Astrocyte (in vitro differentiated cells and primary cell): Measurements from ENCODE around the gene LRRC8D. TPM values are rescaled to one million over a fixed set of nuclear protein-coding genes. Genes with fewer than 3 reads are reported as not detected.

Experiments used
- DNase-seq: peaks from one replicate; pipeline ENCODE4 v3.0.0-alpha.2; 2010; ENCODE audit warnings: low read depth
- FAIRE-seq: peaks from 2 replicates; lab custom pipeline; 2011; peaks lifted over from hg19 to GRCh38; lab: Jason Lieb, UNC
- H2AFZ ChIP-seq: 2 replicates; pipeline ENCODE4 v1.6.0; 2012; ENCODE audit warnings: low read depth, low read length, inconsistent platforms
- H3K27ac ChIP-seq: 2 replicates; pipeline ENCODE4 v1.5.1; 2011; ENCODE audit warnings: low read depth, low read length, inconsistent platforms
- H3K27me3 ChIP-seq: 2 replicates; pipeline ENCODE4 v1.6.0; 2011; ENCODE audit warnings: low read length, inconsistent platforms; ENCODE audit not compliant: insufficient read depth
- H3K36me3 ChIP-seq: 2 replicates; pipeline ENCODE4 v1.5.1; 2011; ENCODE audit warnings: low read length, inconsistent platforms; ENCODE audit not compliant: insufficient read depth
- H3K4me1 ChIP-seq: 2 replicates; pipeline ENCODE4 v1.5.1; 2011; ENCODE audit warnings: low read length, inconsistent platforms; ENCODE audit not compliant: insufficient read depth
- H3K4me2 ChIP-seq: 2 replicates; pipeline ENCODE4 v1.6.0; 2012; ENCODE audit warnings: low read length, inconsistent platforms
- H3K4me3 ChIP-seq: 2 replicates; pipeline ENCODE4 v1.5.1; 2011; ENCODE audit warnings: low read depth, mild to moderate bottlenecking, low read length, inconsistent platforms; ENCODE audit not compliant: insufficient read depth
- H3K79me2 ChIP-seq: 2 replicates; pipeline ENCODE4 v1.6.0; 2012; ENCODE audit warnings: mild to moderate bottlenecking, low read length, inconsistent platforms; ENCODE audit not compliant: insufficient read depth
- H3K9ac ChIP-seq: 2 replicates; pipeline ENCODE4 v1.6.0; 2012; ENCODE audit warnings: mild to moderate bottlenecking, low read length, inconsistent platforms
- H3K9me3 ChIP-seq: 2 replicates; pipeline ENCODE4 v1.5.1; 2012; ENCODE audit warnings: low read depth, mild to moderate bottlenecking, low read length, inconsistent platforms; ENCODE audit not compliant: insufficient read depth
- H4K20me1 ChIP-seq: 2 replicates; pipeline ENCODE4 v1.6.0; 2012; ENCODE audit warnings: low read length, inconsistent platforms; ENCODE audit not compliant: insufficient read depth
- H3K27ac Mint-ChIP-seq: one replicate; pipeline ENCODE4 v1.8.0; 2021; ENCODE audit warnings: mild to moderate bottlenecking, mixed read lengths; ENCODE audit not compliant: unreplicated experiment
- H3K27me3 Mint-ChIP-seq: one replicate; pipeline ENCODE4 v1.8.0; 2021; ENCODE audit warnings: low read depth, mixed read lengths; ENCODE audit not compliant: unreplicated experiment
- H3K36me3 Mint-ChIP-seq: one replicate; pipeline ENCODE4 v1.8.0; 2021; ENCODE audit warnings: low read depth, mixed read lengths; ENCODE audit not compliant: unreplicated experiment
- H3K4me1 Mint-ChIP-seq: one replicate; pipeline ENCODE4 v1.8.0; 2021; ENCODE audit warnings: low read depth, mixed read lengths; ENCODE audit not compliant: unreplicated experiment
- H3K4me3 Mint-ChIP-seq: one replicate; pipeline ENCODE4 v1.8.0; 2021; ENCODE audit warnings: mild to moderate bottlenecking, moderate library complexity, mixed read lengths; ENCODE audit not compliant: unreplicated experiment
- H3K9me3 Mint-ChIP-seq: one replicate; pipeline ENCODE4 v1.8.0; 2021; ENCODE audit warnings: mild to moderate bottlenecking, mixed read lengths; ENCODE audit not compliant: unreplicated experiment
- EZH2 ChIP-seq: IDR thresholded peaks from 2 replicates; pipeline ENCODE4 v1.6.1; 2012; ENCODE audit warnings: mild to moderate bottlenecking, low read length, inconsistent platforms; ENCODE audit not compliant: insufficient read depth
- total RNA-seq: library from RNA; stranded (reverse); gene quantifications from 2 replicates; pipeline ENCODE4 v1.2.1, GENCODE V29; 2021
- TF ChIP-seq, protein P1 (sequence below): IDR thresholded peaks from 2 replicates; pipeline ENCODE4 v1.5.1; 2011; ENCODE audit warnings: low read depth, mild to moderate bottlenecking, inconsistent platforms, low read length, moderate library complexity; ENCODE audit not compliant: insufficient read depth

Gene LRRC8D
- total RNA-seq, 1 donor from 2014 or later: 36.9 TPM

DNA sequence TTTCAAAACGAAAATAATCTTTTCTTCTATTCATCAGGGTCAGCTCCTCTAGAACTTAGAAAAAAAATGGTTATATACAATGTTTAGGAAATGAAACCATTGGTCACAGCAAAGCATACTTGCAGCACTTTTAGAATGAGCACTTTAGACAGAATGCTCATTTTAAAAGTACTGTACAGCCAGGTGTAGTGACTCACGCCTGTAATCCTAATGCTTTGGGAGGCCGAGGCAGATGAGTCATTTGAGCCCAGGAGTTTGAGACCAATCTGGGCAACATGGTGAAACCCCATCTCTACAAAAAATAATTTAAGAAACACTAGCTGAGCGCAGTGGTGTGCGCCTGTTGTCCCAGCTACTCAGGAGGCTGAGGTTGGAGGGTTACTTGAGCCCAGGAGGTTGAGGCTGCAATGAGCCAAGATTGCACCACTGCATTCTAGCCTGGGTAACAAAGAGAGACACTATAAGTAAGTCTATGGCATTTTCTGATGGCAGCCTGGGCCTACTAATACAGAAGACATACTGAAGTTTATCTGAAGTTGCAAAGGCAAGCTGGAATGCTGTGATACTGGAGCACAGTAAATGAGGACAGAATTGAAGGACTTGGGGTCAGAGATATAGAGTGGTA, 125.1 kb downstream of the LRRC8D start:
- peak; percentile 67 for DNase-seq
- H3K9me3 Mint-ChIP-seq: no peaks in the 10 kb centered on the region
- FAIRE-seq: no peak
- peaks cover 12% of the 10 kb centered on the region for H3K4me1 Mint-ChIP-seq
- Histone ChIP-seq H3K4me1 (no peaks in the 10 kb centered on the region), H3K9me3 (no peaks in the 10 kb centered on the region), H3K4me2 (no peak overlapping the region), H3K27ac (no peak overlapping the region), H3K36me3 (no peaks in the 10 kb centered on the region), H3K4me3 (no peak overlapping the region), H4K20me1 (no peaks in the 10 kb centered on the region), H3K9ac (no peak overlapping the region), H3K79me2 (no peaks in the 10 kb centered on the region), H3K27me3 (no peaks in the 10 kb centered on the region), H2AFZ (no peak overlapping the region)
- TF ChIP-seq, protein P1, sequence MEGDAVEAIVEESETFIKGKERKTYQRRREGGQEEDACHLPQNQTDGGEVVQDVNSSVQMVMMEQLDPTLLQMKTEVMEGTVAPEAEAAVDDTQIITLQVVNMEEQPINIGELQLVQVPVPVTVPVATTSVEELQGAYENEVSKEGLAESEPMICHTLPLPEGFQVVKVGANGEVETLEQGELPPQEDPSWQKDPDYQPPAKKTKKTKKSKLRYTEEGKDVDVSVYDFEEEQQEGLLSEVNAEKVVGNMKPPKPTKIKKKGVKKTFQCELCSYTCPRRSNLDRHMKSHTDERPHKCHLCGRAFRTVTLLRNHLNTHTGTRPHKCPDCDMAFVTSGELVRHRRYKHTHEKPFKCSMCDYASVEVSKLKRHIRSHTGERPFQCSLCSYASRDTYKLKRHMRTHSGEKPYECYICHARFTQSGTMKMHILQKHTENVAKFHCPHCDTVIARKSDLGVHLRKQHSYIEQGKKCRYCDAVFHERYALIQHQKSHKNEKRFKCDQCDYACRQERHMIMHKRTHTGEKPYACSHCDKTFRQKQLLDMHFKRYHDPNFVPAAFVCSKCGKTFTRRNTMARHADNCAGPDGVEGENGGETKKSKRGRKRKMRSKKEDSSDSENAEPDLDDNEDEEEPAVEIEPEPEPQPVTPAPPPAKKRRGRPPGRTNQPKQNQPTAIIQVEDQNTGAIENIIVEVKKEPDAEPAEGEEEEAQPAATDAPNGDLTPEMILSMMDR: no peak
- TF ChIP-seq EZH2: no peak
- H3K4me3 Mint-ChIP-seq: no peak overlapping the region
- H3K27ac Mint-ChIP-seq: no peak overlapping the region
- no peaks in the 10 kb centered on the region for H3K36me3 Mint-ChIP-seq
- no peaks in the 10 kb centered on the region for H3K27me3 Mint-ChIP-seq

DNA sequence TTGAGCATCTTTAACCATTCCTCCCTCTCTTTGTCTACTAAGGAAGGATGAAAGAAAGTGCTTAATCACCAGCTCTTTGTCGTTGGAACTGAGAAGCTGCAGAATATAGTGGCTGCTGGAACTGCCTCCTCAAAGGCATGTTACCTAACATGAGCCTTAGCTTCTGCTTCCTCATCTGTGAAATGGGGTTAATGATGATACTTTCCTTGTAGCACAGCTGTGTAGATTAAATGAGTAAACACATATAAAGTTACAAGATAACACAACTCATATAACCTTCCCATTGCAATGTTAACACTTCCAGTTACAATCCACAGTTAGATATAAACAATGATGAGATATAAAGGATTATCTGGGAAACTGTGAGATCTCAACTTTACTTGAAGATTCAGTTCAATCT, 125.7 kb downstream of the LRRC8D start:
- no peak overlapping the region for H3K4me2 ChIP-seq
- H4K20me1 ChIP-seq: no peaks in the 10 kb centered on the region
- no peak overlapping the region for H3K4me3 ChIP-seq
- no peak overlapping the region for H3K27ac Mint-ChIP-seq
- no peaks in the 10 kb centered on the region for H3K9me3 Mint-ChIP-seq
- DNase-seq (no peak), FAIRE-seq (no peak)
- no peaks in the 10 kb centered on the region for H3K27me3 Mint-ChIP-seq
- H3K4me1 ChIP-seq: peaks cover 1% of the 10 kb centered on the region
- H3K36me3 ChIP-seq: no peaks in the 10 kb centered on the region
- H2AFZ ChIP-seq: no peak overlapping the region
- TF ChIP-seq EZH2: no peak
- TF ChIP-seq, protein P1: no peak
- H3K79me2 ChIP-seq: no peaks in the 10 kb centered on the region
- H3K9ac ChIP-seq: no peak overlapping the region
- H3K27me3 ChIP-seq: no peaks in the 10 kb centered on the region
- peaks cover 14% of the 10 kb centered on the region for H3K4me1 Mint-ChIP-seq
- H3K9me3 ChIP-seq: no peaks in the 10 kb centered on the region
- H3K36me3 Mint-ChIP-seq: no peaks in the 10 kb centered on the region
- no peak overlapping the region for H3K4me3 Mint-ChIP-seq
- H3K27ac ChIP-seq: no peak overlapping the region

DNA sequence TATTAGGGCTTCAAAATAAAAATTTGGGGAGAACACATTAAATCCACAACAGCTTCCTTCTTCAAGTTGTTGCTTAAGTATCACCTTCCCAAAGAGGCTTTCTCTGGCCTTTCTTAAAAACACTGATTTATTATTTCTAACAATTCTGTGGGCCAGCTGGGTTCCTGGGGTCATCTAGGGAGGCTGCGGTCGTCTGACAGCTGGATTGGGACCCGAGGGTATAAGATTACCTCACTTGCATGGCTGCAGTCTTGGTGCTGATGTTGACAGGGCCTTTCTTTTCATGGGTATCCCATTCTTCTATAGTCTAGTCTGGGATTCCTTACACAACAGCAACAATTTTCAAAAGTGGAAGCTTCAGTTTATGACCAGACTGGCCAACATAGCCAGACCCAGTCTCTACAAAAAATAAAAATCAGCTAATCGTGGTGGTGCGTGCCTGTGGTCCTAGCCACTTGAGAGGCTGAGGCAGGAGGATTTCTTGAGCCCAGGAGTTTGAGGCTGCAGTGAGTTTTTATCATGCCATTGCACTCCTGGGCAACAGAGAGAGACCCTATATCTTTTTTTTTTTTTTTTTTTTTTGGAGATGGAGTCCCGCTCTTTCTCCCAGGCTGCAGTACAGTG, 128.0 kb downstream of the LRRC8D start:
- H3K79me2 ChIP-seq: no peaks in the 10 kb centered on the region
- no peak for DNase-seq
- H3K4me3 Mint-ChIP-seq: no peak overlapping the region
- H3K4me1 Mint-ChIP-seq: peaks cover 28% of the 10 kb centered on the region
- no peaks in the 10 kb centered on the region for H3K27me3 ChIP-seq
- H3K4me3 ChIP-seq: no peak overlapping the region
- no peak overlapping the region for H3K27ac Mint-ChIP-seq
- no peaks in the 10 kb centered on the region for H3K36me3 ChIP-seq
- no peak overlapping the region for H2AFZ ChIP-seq
- no peaks in the 10 kb centered on the region for H3K27me3 Mint-ChIP-seq
- no peaks in the 10 kb centered on the region for H3K36me3 Mint-ChIP-seq
- no peak overlapping the region for H3K4me2 ChIP-seq
- no peaks in the 10 kb centered on the region for H4K20me1 ChIP-seq
- no peak overlapping the region for H3K9ac ChIP-seq
- no peaks in the 10 kb centered on the region for H3K9me3 Mint-ChIP-seq
- FAIRE-seq: no peak
- no peak overlapping the region for H3K27ac ChIP-seq
- H3K9me3 ChIP-seq: no peaks in the 10 kb centered on the region
- TF ChIP-seq EZH2: no peak
- TF ChIP-seq, protein P1: no peak
- peaks cover 19% of the 10 kb centered on the region for H3K4me1 ChIP-seq
